ENCODE measurements around the gene ROBO1.

Gene ROBO1

DNA sequence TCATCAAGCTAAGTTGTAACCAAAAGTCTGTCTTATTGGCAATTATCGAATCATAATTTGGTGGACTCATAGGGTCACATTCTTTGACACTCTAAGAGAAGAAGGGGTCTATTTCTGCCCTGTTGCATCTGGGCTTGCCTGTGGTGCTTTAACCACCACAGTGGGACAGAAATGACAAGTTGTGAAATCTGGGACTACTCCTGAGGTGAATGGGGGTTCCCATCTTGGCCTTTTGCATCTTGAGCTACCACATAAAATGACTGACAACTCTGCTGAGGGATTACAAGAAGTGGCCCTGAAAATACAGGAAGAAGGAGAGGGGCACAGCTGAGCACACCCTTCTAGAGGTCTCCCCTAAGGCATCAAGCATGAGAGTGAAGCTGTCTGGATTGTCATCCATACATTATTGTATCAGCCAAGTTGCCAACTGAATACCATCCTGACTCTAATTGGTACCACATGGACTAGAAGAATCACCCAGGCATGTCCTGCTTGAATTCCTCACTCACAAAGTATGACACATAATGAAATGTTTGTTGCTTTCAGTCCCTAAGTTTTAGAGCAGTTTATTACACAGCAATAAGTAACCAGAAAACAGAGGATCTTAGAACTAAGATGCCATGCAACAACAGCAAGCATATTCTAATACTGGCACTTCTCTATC is 306.5 kb downstream of the ROBO1 start:
- peak; percentile 49 for DNase-seq (ENCODE audit: low spot score)

DNA sequence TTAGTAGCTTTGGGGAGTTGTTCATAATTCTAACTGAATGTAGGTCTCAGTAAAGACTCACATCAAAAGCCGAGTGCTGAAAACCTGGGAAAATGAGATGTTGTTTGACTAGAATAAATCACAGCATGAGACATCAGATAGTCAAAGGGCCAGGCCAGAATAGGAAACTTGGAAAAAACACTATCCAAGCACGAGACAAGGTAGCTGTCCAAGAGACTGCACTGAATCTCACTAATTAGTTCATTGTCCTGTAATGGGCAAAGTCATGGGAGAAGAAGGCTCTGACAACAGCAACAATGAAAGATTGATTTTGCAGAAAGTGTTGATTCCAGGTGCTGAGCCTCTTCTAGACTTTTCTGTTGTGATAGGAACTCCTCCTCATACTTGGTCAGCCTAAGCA is 314.2 kb downstream of the ROBO1 start:
- DNase-seq (ENCODE audit: low spot score) = no peak

DNA sequence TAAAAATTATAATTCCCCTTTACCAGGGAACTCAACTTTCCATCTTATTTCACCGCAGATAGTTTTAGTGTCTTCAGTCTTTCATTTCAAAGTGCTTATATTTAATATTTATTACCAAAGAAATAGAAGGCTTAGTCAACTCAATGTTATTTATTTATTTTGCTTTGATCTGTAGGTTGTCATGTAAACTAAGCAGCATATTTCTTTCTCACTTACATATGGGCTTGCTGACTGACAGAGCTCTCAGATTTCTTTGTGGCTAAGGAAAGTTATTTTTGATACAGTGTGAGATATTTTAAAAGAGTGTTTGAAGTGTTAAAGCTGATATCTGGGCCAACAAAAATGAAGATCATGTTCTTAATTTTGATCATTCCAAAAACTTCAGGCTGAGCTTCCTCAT is 331.4 kb downstream of the ROBO1 start:
- no peak for DNase-seq (ENCODE audit: low spot score)

DNA sequence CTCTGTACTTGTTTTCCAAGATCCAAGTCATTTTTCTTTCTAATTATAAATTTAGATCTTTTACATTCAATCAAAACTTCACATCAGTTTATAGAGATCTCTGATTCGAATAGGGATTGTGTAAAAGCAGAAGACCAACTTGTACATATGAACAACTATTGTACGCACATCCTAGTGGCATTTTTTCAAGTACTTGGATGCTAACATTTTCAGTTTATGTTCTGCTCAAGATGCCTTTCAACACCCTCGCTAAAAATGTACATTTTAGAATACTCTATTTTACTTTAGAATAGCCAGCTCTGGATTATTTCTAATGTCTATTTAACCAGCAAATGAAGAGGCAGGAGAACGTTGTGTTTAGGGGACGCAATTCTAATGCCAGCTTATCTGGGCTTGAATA is 340.7 kb downstream of the ROBO1 start:
- no peak for DNase-seq (ENCODE audit: low spot score)

DNA sequence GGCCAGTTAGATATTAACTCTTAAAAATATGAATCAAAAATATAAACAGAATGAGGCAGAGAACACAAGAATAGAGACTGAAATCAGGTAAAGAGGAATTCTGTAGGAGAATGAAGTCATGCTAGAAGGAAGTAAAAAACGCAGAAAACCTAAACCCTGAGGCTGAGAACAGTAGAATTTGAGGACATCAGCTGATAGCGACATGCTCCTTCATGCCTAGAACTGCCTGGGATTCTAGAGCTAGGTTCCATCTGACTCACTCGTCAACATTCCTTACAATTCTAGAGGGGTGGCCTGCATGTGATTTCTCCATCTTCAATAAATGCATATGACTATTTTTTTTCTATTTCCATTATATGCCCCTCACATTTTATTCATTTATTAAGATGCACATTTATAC is 343.0 kb downstream of the ROBO1 start:
- no peak for DNase-seq (ENCODE audit: low spot score)

DNA sequence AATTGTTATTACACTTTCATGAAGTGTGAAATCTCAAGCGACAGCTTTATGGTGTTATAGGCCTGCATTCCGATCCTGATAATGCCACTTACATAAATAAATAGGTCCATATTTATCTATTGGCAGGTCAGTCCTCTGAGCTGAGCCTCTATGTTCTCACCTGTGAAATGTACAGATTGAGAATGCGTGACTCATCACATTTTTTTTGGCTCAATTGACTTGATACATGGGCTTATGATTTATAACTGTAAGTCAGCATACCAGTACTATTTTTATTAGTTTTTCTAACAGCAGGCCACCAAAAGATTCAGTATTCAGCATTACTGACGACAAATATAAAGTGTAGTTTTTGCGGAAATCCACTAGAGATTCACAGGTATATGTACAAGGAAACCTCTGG is 344.4 kb downstream of the ROBO1 start:
- DNase-seq (ENCODE audit: low spot score) = no peak

DNA sequence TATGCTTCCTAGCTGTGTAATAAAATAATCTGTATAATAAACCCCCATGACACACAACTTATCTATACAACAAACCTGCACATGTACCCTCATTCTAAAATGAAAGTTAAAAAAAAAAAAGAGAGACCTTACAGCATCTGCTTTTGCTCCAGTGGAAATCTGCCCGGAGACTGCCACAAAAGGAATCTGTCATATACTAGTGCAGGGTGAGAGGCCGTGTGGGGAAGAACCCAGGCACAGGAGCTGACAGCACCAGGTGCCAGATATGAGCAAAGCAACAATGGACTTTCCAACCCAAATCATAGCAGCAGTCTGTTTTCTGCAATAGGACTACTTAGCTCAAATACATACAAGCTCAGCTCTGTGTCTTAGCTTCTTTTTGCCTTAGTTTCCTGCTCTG is 346.5 kb downstream of the ROBO1 start:
- no peak for DNase-seq (ENCODE audit: low spot score)

DNA sequence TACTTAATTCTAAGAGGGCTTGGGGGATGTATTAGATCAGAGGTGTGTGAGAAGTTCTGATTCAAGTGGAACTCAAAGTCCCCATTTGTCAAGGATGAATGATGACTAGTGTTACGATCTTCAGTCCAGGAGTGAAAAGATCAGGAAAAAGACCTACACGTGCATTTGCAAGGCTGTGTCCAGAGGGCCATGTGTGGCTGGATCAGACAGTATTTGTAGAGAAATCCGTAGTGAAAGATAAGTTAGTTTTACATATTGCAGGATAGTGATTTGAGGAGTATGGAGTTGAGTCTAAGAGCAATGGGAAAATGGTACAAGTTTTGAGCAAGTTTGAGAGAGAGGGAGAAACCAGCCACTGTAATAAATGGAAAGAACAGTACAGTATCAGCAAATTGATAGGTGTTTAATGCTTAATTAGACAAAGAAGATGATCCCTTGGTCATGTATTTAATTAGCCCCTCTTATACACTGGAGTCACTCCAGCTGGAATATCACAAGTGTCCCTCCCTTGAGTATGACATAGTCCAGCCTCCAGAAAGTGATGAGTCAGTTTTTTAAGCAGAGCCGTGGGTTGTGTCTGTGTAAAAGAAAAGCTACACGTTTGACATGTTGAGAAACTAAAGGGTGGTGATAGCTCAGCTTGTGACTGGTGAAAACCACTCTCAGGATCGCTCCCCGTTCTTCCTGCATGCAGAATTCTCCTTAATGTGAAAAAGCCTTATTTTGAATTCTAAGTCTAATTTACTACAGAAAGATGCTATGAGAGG is 348.8 kb downstream of the ROBO1 start:
- DNase-seq (ENCODE audit: low spot score) = no peak

DNA sequence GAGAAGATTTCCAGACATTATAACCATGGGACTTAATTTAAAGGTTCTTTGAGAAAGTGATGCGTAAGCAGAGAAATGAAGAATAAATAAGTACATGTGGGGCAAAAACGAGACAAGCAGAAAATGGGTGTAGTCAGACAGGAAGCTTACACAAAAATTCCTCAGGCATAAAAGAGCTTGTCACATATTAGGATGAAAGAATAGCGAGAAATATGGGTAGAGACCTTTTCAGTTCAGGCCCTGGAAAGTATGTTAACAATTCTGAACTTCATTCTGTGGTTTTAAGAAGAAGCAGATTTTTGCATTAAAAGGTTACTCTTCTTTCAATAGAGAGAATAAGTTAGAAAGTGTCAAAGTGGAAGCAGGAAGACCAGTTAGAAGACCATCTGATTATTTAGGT is 352.4 kb downstream of the ROBO1 start:
- DNase-seq (ENCODE audit: low spot score) = no peak

DNA sequence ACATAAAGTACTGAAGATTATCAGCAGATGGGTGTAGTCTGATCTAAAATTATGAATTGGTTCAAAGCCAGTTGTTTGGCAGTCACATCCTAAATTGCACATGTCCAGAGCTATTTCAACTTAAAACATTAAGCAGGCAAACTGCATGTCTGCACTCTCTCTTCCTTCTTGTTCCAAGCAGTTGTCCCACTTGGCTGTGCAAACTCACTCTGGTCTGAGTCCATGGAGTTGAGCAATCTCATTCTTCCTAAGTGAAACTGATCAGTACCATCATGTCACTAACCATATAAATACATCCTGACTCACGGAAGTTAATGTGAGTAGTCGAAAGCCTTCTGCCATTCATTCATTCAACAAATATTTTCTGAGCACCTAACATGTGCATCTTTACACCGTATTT is 353.0 kb downstream of the ROBO1 start:
- no peak for DNase-seq (ENCODE audit: low spot score)

DNA sequence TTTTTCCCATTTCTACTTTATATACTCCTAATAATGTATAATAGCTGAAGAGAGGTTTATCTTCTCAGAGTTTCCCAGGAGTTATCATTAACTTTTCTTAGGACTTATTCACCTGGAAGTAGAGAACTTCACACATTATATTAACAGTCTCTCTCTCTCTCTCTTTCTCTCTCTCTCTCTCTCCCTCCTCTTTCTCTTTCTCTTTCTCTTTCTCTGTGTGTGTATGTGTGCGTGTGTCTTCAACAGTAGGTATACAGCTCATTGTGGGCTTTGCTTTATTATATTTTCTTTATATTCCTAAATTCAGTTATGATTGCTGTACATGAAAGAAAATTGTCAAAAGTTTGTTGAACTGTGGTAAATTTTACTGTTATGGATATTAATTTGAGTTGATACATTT is 353.8 kb downstream of the ROBO1 start:
- DNase-seq (ENCODE audit: low spot score) = no peak

DNA sequence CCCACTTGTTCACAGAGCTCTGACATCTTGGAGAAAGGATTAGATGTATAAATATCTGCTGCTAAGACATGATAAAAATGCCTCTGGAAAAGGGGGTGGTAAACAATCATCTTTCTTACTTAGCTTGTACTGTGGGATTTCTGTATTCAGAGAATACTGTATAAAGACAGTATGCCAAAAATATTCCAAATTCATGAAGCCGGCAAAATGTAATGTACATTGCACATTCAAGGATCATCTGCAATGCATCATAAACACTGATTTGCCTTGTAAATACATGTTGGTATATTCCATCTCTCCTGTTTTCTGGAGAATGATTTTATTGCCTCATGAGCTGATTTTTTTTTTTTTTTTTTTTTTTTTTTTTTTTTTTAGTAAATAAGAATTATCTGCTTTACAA is 355.3 kb downstream of the ROBO1 start:
- DNase-seq (ENCODE audit: low spot score) = no peak

DNA sequence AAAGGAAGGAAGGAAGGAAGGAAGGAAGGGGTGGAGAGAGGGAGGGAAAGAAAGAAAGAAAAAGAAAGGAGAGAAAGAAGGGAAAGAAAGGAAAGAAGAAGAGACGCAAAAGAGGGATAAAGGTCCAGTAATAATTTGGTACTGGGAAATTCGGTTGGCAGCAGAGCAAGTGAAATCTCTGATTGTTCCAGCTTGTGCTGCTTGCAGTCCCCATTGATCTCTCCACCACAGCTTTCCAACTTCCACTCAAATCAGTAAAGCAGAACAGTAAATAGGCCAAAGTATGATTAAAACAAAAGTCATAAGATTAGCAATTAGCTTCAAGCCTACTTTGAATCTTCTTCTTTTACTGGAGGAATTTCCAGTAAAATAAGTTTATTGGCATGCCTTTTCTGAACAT is 357.2 kb downstream of the ROBO1 start:
- DNase-seq (ENCODE audit: low spot score) = no peak

DNA sequence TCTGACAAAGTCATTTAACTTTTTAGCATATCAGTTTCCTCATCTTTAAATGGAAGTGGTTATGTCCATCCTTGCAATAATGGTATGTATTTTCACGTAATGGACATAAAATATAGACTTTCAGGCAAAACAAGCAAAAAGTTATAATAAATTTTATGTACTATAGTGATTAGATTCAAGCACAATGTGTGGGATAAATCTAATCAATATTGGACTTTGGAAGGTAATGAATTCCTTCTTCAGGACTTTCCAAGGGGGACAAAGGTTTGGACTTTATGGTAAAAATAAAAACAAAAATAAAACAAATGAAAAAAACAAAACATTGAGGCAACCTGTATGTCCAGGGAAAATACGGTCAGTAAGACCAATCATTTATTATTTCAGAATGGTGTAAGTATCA is 357.7 kb downstream of the ROBO1 start:
- DNase-seq (ENCODE audit: low spot score) = no peak

DNA sequence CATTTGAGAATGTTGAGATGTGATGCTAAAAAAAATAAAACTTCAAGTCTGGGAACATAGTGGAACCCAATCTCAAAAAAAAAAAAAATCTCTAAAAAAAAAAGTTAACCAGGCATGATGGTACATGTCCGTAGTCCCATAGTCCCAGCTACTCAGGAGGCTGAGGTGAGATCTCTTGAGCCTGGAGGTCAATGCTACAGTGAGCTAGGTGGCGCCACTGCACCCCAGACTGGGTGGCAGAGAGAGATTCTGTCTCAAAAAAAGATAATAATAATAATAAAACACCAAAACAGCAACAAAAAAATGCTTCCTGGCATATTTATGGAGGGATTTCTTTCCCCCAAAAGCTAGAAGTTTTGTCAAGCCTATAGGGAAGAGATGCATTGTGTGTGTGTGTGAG is 361.6 kb downstream of the ROBO1 start:
- no peak for DNase-seq (ENCODE audit: low spot score)

DNA sequence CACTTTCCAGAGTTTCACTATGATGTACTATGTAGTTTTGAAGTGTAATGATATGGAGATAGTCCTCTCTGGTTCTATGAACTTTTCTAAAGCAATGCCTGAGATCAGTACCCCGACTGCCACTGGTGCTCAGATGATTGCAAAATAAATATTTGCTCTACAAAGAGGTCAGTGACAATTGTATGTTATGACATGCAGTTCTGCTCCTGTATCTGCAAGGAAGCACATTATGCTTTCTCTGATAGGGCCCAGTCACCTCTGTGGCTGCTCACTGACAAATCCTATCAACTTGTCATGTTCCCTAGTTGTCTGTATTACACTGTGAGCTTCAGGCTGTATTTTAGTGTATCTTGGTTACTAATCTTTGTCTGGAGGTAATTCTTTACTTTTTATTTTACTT is 362.6 kb downstream of the ROBO1 start:
- no peak for DNase-seq (ENCODE audit: low spot score)

DNA sequence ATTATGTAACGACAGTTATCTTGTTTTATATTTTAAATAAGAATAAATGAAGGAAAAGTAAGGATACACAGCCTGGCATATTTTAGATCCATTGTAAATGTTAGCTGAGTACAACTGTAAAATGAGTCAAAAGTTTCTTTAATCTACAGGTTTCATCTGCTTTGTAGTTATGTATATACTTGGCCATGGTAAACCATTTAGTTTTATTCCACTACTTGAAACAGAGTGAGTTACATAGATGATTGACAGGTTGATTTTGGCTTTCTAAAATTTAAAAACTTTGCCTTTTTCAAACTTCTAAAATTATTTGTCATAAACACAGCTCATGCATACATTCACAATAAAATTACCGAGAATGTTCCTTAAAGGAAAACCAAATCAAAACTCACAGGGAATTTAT is 371.2 kb downstream of the ROBO1 start:
- DNase-seq (ENCODE audit: low spot score) = no peak

DNA sequence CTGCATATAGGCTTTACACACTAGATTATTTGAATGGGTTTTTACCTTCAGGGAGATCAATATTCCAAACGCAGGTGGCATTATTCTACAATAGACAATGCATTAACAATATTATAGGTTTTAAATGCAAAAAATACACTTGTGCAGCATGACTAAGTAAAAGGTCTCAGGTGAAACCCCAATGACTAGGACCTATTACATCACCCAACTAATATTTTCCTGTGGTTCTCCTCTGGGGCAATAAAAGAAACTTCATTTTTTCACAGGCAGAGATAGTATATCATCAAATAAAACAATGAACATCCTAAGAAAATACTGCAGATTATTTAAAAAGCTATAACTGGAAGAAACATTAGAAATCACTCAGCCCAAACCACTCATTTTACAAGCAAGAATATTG is 375.3 kb downstream of the ROBO1 start:
- DNase-seq (ENCODE audit: low spot score) = peak; percentile 37

DNA sequence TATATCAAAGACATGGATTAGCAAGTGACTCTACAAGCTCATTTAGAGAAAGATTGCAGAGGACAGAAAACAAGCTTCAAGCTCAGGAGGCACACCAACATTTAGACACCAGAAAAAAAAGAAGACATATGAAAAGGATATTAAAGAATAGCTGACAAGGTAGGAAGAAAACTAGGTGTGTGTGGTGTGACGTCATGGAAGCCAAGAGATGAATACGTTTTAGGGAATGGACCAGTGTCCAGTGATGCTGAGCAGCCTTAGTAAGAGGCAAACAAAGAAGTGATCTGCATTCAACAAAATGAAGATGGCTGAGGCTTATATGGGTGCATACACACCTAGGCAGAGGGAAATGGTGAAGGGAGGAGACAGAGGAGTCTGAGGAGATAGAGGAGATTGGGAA is 377.4 kb downstream of the ROBO1 start:
- no peak for DNase-seq (ENCODE audit: low spot score)

DNA sequence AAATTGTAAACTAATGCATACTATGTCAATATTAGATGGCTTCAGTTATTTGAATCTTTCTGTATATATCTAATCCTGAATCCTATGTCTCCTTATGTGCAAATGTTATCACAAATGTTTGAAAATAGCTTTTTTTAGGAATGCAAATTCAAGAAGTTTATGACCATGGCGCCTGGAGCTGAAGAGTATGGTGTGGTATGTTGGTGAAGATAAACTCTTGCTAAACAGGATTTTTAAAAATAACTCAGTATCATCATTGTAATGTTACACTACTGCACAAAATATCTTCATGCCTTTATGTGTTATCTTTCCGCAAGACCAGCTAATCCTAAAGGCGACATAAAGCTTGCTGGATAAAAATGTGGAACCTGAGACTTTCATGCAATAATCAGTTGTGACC is 382.6 kb downstream of the ROBO1 start:
- no peak for DNase-seq (ENCODE audit: low spot score)

DNA sequence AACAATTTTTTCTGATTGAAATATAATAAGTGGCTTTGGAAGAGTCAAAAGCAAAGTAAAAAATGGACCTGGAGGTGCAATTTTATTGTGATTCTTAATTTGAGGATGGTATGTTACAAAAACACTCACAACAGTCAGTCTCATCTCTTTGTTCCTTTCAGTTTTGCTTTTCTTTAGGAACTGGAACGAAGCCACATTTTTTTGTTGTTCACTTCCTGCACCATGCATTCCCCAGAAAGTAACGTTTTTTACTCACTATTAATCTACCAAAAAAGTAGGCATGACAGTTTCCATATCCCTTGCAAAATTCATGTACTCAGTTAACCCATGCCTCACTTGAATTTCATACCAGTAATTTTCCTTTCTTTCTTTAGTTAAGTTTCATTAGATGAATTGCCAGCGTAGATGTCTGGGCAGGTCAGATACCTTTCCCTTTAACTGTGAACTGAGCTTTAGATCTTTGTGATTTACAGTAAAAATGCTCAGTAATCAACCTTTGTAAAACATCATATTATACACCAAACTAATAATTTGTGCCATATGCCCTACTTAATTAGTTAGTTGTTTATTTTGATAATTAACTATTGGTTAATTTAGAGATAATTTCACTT is 384.3 kb downstream of the ROBO1 start:
- DNase-seq (ENCODE audit: low spot score) = peak; percentile 25

DNA sequence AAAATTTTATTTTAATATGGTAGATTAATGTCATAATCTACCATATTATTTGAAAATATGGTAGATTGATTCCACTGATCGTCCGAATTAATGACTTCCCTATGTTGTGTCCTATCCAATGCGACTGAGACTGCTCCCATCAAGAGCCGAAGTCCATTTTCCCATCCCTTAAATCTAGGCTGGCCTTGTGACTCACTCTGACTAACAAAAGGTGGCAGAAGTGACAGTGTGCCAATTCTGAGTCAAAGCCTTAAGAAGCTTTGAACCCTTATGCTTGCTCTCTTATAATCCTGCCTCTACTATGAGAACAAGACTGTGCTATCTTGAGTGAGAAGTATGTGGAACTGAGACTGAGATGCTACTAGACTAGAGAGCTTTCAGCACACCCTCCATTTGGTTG is 387.2 kb downstream of the ROBO1 start:
- DNase-seq (ENCODE audit: low spot score) = peak; percentile 23

DNA sequence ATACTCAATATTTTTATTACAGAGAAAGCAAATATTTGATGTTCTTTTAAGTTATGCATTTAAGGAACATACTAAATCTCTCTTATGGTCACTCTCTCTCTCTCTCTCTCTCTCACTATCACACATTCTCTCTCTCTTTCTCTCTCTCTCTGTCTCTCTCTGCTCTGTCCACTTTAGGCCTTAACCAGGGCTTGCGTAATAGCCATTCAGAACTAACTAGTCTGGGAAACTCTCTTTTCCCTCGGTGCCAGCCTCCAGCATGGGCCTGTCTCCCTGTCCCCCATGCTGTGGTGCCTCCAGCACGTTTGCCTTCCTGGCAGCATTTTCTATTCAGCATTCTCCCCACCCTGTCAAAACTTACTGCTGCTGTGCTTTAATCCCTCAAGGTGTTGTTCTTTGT is 389.7 kb downstream of the ROBO1 start:
- no peak for DNase-seq (ENCODE audit: low spot score)

DNA sequence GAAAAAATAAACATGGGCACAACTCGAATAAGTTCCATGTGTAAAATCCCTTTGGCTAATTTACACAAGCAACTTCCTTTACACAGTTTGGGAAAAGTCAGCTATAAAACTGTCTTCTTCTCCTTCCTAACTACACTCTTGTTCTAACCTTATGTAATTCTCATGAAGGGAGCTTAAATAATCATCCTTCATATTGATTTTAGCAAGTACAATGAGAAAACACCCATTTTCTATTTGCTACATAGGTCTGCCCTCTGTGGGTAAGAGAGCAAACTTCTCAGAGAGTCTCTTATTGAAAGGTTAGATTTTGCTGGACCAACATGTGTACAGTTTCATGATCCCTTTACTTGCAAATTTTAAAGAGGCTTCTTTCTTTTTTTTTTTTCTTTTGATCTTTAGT is 398.5 kb downstream of the ROBO1 start:
- DNase-seq (ENCODE audit: low spot score) = no peak
